ENCODE results near the gene GNAL. TPM values are rescaled to one million over a fixed set of nuclear protein-coding genes. Genes with fewer than 3 reads are reported as not detected.
"Not testable (repeated sequence)": the region's sequence is repeated elsewhere in the genome, so short reads cannot be mapped to it uniquely, and the experiment has no call there.

GNAL gene
- total RNA-seq, 1 donor from 2014 or later: 4.1 TPM

DNA sequence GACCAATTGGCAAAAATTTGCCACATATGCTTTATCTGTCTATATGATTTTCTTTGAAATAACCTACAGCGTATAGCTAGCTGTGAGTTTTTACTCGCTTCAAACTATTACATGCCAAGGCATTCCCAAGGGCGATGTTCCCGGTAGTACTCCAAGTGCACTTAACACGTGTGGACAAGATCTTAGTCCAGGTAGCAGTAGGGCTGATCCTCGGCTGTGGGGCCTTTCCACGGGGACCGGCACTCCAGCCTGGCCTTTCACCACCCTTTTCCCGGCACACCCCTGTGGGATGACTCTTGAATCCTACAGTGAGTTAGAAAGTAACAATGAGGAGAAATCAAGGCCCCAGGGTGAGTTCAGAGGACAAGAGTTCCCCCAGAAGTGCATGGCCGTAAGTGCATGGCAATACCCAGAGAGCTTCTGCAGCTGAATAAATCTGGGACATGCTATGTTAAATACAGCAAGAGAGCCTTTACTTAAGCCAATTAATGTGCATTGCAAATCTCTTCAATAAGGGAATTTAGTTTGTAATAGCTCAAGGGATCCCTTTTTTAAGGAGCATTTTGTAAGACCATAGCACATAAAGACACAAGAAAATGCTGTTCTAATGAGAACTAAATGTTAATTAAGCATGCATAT, 188.6 kb downstream of the GNAL start:
- no peak for DNase-seq

DNA sequence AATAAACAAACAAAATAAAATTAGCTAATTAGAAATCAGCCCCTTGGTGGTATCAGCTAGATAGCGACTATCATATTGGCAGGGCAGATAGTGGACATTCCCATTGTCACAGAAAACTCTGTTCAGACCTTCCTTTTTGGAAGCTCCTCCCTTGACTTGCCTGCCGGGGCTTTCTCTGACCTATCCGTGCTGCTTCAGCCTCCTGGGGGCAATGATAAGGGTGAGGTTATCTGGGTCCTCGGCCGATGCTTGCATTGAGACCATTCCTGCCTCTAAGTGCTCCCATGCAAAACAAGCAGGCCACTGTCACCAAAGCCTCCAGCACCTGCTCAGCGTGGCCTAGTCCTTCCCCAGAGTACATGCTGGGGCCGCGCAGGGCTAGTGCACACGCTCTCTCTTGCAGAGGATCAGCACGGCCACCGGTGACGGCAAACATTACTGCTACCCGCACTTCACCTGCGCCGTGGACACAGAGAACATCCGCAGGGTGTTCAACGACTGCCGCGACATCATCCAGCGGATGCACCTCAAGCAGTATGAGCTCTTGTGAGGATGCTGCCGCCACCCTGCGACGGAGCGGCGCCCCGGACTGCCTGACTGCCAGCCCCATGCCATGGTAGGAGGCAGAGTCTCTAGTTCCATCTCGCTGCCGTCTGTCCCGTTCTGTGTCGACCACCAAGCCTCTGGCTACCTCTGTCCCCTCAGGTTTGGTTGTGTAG, 191.7 kb downstream of the GNAL start:
- no peak for DNase-seq

GRCh38 chr18:11882636-11883035, 193.6 kb downstream of the GNAL start:
- no peak for DNase-seq

- no peak for DNase-seq
Observed at GRCh38 chr18:11883153-11883552, 194.1 kb downstream of the GNAL start.

- no peak for DNase-seq
Observed at GRCh38 chr18:11884396-11885030, 195.4 kb downstream of the GNAL start.

DNA sequence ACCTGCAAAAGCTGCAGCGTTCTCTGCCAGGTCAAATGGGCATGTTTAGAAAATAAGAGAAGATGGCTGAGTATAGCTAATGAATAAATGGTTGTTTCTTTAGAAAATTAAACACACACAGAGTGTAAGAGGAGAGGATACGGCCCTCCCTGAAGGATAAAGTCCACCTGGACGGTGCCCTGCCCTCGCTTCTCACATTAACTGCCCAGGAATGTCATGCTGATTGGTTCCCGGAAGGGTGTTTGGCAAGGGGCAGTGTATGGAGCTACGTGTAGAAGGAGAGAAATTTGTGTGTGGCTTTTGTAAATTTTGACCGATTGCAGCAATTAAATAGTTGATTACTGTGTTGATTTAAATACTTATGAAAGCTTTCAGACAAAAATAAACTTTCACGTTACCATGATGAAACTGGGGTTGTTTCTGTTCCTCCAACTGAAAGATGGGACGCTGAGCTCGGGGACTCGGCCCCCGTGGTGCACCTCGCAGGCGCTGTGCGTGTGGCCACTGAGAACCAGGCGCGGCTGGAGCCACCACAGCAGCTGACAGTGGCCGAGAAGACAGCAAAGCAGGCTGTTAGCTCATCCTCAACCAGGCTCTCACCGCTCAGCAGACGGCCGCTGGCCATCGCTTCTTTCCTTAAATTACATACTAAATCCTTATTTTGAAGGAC, 196.3 kb downstream of the GNAL start:
- DNase-seq: no peak

- DNase-seq: no peak
Observed at GRCh38 chr18:11886577-11887110, 197.6 kb downstream of the GNAL start.

DNA sequence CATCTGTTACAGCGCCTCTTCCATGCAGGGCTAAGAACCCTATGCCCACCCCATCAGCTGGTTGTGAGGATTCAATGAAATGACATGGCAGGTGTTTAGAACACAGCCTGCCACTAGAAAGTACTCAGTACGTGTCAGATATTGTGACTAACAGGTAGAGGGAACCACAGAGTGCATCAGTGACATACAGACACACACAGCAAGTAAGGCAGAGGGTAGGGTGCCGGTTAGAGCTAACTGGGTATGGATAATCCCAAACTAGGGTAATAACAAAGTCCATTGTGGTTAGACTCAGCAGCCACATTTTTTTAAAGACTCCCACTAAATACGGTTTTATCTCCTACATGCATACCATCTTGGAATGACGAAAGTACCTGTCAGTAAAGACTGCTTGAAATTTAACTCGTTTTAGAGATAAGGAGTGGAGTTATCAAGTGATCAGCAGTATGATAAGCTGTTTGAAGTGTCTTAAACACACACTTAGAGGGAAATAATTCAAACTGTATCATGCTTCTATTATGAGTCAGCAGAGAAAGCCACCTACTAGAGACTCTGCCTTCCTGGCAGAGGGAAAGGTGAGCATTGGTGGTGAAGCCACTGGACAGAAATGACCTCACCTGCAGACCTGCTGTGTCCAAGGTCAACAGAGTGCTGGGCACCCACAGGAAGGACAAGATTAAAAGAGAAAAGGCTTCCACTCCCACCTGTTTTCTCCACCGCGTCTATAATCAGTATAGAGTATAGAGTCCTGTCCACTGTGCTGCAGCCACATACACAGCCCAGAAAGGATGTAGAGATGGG, 198.5 kb downstream of the GNAL start:
- DNase-seq: no peak

GRCh38 chr18:11888726-11889125, 199.7 kb downstream of the GNAL start:
- DNase-seq: no peak

GRCh38 chr18:11889284-11889683, 200.2 kb downstream of the GNAL start:
- no peak for DNase-seq

- DNase-seq: no peak
Observed at GRCh38 chr18:11891737-11892136, 202.7 kb downstream of the GNAL start.

GRCh38 chr18:11892438-11892837, 203.4 kb downstream of the GNAL start:
- not testable (repeated sequence) for DNase-seq

DNA sequence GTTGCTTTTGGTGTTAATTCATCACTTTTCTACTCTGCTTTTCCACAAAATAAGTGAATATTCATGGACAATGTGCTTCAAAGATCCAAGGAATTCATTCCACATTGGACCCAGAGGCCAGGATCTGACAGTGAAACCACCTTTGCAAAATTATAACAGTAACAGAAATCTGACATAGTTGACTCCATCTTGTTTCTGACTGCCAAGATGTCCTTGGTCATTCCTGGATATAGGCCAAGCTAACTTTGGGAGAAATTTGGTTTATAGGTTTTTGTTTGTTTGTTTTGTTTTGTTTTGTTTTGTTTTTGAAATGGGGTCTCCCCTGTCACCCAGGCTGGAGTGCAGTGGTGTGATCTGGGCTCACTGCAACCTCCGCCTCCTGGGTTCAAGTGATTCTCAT, 208.7 kb downstream of the GNAL start:
- DNase-seq: no peak

DNA sequence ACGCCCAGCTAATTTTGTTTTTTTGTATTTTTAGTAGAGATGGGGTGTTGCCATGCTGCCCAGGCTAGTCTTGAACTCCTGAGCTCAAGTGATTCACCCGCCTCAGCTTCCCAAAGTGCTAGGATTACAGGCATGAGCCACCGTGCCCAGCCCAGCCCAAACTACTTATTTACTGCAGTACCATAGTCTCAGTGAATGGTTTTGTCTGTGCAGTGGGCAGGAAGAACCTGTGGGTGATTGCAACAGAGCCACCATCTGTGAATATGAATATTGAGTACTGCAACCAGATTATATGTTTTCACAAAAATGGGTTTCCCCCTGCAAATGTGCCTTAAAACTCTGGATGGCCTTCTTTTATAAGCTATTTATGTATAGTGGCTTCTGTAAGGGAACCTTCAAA, 210.0 kb downstream of the GNAL start:
- DNase-seq: no peak

GRCh38 chr18:11901826-11902438, 212.9 kb downstream of the GNAL start:
- no peak for DNase-seq

GRCh38 chr18:11902522-11903292, 213.6 kb downstream of the GNAL start:
- DNase-seq: no peak

- DNase-seq: no peak
Observed at GRCh38 chr18:11905613-11906012, 216.5 kb downstream of the GNAL start.

DNA sequence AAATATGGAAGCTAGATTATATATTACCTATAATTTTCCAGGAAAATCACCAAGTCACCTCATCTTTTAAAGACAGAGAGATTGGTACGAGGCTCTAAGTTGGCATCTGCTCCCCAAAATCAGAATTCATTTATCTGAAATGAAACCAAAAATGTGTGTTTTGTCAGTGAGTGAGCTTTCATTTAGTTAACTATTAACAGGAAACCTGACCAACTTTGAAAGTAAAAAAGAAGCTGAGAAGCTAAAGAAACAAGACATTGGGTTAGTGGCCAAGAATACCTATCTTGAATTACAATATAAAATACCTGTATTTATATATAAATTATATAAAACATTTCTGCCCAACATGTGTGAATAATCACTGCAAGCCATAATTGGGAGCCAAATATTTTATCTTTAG, 217.1 kb downstream of the GNAL start:
- no peak for DNase-seq

DNA sequence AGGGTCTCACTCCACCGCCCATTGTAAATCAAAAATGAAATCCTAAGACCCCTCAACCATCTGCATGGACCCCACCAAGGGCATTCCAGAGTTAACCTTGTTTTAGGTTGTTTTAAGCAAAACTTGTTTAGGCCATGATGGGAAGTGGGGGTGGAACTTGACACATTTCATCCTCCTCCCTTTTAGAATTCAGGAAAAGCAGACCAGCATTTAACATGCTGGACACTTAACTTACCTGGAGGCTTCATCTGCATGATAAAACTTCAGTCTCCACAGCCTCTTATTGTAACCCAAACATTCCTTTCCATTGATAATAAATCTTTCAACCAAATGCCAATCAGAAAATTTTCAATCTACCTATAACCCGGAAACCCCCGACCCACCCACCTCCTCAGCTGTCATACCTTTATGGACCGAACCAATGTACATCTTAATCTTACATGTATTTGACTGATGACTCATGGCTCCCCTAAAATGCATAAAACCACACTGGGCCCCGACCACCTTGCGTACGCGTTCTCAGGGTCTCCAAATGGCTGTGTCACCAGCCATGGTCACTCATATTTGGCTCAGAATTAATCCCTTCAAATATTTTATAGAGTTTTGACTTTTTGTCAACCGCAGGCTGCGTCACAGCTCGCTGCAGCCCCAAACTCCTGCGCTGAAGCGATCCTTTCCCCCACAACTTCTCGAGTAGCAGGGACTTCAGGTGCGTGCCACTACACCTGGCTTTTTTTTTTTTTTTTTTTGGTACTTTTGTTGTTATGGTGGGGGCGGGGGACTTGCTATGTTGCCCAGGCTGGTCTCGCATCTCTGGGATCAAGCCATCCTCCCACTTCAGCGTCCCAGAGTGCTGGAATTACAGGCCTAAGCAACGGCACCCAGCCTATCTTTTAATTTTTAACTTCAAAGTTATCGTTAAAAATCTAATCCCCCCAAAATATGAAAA, 218.1 kb downstream of the GNAL start:
- no peak for DNase-seq
